HepG2 (cell line): ENCODE data around the gene SLC2A4. TPM values are rescaled to one million over a fixed set of nuclear protein-coding genes. Genes with fewer than 3 reads are reported as not detected.

Experiments used
- ATAC-seq: fragments of 200-7000 bp; cut with Tn5 transposase; 3 replicates; pipeline ENCODE4 v1.9.1; 2020; ENCODE audit warnings: mild to moderate bottlenecking, moderate library complexity
- BruUV-seq: library from RNA; stranded (reverse); fragments of 400-500 nt; replicated peaks from 2 replicates; lab custom pipeline; 2021; lab: Mats Ljungman, UMichigan
- CTCF ChIA-PET: fragments of 300-600 bp; formaldehyde crosslinking; extraction: SDS; loops from one replicate; lab custom pipeline; 2021; ENCODE audit warnings: low total read pairs, inconsistent platforms, low intra/inter-chr PET ratio; lab: Yijun Ruan, JAX
- POLR2A ChIA-PET: fragments of 350-600 bp; sonication (Branson Sonifier 250); formaldehyde crosslinking; loops from one replicate; lab custom pipeline; 2020; ENCODE audit warnings: antibody characterized with exemption, inconsistent platforms; lab: Yijun Ruan, JAX
- DNase-seq: peaks from one replicate; pipeline ENCODE4 v3.0.0-alpha.2; 2015; ENCODE audit warnings: low spot score
- FAIRE-seq: peaks from 3 replicates; lab custom pipeline; 2011; peaks lifted over from hg19 to GRCh38; lab: Jason Lieb, UNC
- H2AFZ ChIP-seq: one replicate; pipeline ENCODE4 v1.6.1; 2011; ENCODE audit warnings: low read length, inconsistent platforms
- H3K27ac ChIP-seq: fragments of 300-600 bp; 3 replicates; pipeline ENCODE4 v1.8.0; 2011; ENCODE audit warnings: mixed run types, mild to moderate bottlenecking, mixed read lengths, low read length, inconsistent platforms; ENCODE audit not compliant: insufficient read depth; ENCODE audit errors: extremely low read length
- H3K27me3 ChIP-seq, 2 experiments: fragments of 200-600 bp in 1 of 2; 2 replicates in 1 of 2; 3 replicates in 1 of 2; pipeline versions ENCODE4 v1.6.0 to v1.8.0; 2011; ENCODE audit warnings: low read length in 2 of 2, mild to moderate bottlenecking in 2 of 2, moderate library complexity in 2 of 2, inconsistent platforms in 1 of 2; ENCODE audit not compliant: insufficient read depth in 2 of 2, control insufficient read depth in 1 of 2
- H3K36me3 ChIP-seq, 2 experiments: fragments of 200-600 bp in 1 of 2; replicated peaks in 1 of 2; 2 replicates in 1 of 2; 3 replicates in 1 of 2; pipeline versions ENCODE4 v1.5.1 to v1.8.0; 2011; ENCODE audit warnings: low read length in 2 of 2, inconsistent platforms in 1 of 2; ENCODE audit not compliant: insufficient read depth in 2 of 2, control insufficient read depth in 1 of 2
- H3K4me1 ChIP-seq: 2 replicates; pipeline ENCODE4 v1.5.1; 2012; ENCODE audit warnings: low read length, inconsistent platforms; ENCODE audit not compliant: insufficient read depth
- H3K4me2 ChIP-seq: 2 replicates; pipeline ENCODE4 v1.6.0; 2011; ENCODE audit warnings: low read depth, low read length, inconsistent platforms
- H3K4me3 ChIP-seq, 3 experiments: fragments of 200-600 bp in 1 of 3; sonication (generic), shearing (Covaris generic) in 1 of 3; replicated peaks in 1 of 3; 2 replicates each; pipeline ENCODE4 v1.5.1; 2011 to 2016; ENCODE audit warnings: low read length in 3 of 3, inconsistent platforms in 2 of 3, low read depth in 2 of 3, mild to moderate bottlenecking in 2 of 3, control low read depth in 1 of 3, mixed read lengths in 1 of 3; ENCODE audit not compliant: insufficient read depth in 1 of 3
- H3K79me2 ChIP-seq: one replicate; pipeline ENCODE4 v1.6.1; 2011; ENCODE audit warnings: low read length, inconsistent platforms; ENCODE audit not compliant: insufficient read depth
- H3K9ac ChIP-seq: 2 replicates; pipeline ENCODE4 v1.6.0; 2011; ENCODE audit warnings: mild to moderate bottlenecking, low read depth, low read length, inconsistent platforms; ENCODE audit not compliant: insufficient read depth
- H3K9me3 ChIP-seq: 2 replicates; pipeline ENCODE4 v1.5.1; 2012; ENCODE audit warnings: mild to moderate bottlenecking, low read length
- H4K20me1 ChIP-seq: 2 replicates; pipeline ENCODE4 v1.6.0; 2011; ENCODE audit warnings: inconsistent platforms, mild to moderate bottlenecking, low read length, moderate library complexity; ENCODE audit not compliant: insufficient read depth
- ATF3 ChIP-seq: sonication (generic); formaldehyde crosslinking; IDR thresholded peaks from 2 replicates; pipeline ENCODE4 v1.4.0; 2020; ENCODE audit warnings: missing genetic modification reagents
- GFI1 ChIP-seq: sonication (generic); formaldehyde crosslinking; IDR thresholded peaks from 2 replicates; pipeline ENCODE4 v1.5.0; 2020; ENCODE audit warnings: missing genetic modification reagents, mild to moderate bottlenecking, borderline replicate concordance
- MAFK ChIP-seq, 2 experiments: IDR thresholded peaks in 1 of 2; conservative IDR thresholded peaks in 1 of 2; 2 replicates each; pipeline ENCODE4 v1.6.1; 2011; ENCODE audit warnings: improper control_type of control experiment in 2 of 2, low read length in 2 of 2
- MIER3 ChIP-seq: IDR thresholded peaks from 2 replicates; pipeline ENCODE4 v1.6.1; 2016; ENCODE audit warnings: missing compliant biosample characterization, borderline replicate concordance
- MYC ChIP-seq: sonication (generic); formaldehyde crosslinking; IDR thresholded peaks from 2 replicates; pipeline ENCODE4 v1.9.0; 2021; ENCODE audit warnings: missing genetic modification reagents, borderline replicate concordance
- SIN3B ChIP-seq: fragments of 150-350 bp; IDR thresholded peaks from 2 replicates; pipeline ENCODE4 v1.6.1; 2014; ENCODE audit warnings: low read length
- ZNF281 ChIP-seq: sonication (generic); formaldehyde crosslinking; IDR thresholded peaks from 2 replicates; pipeline ENCODE4 v1.4.0; 2020; ENCODE audit warnings: missing genetic modification reagents, borderline replicate concordance
- ZNF441 ChIP-seq: sonication (generic); formaldehyde crosslinking; IDR thresholded peaks from 2 replicates; pipeline ENCODE4 v1.7.0; 2021; ENCODE audit warnings: missing genetic modification reagents, borderline replicate concordance
- ZNF557 ChIP-seq: sonication (generic); formaldehyde crosslinking; IDR thresholded peaks from 2 replicates; pipeline ENCODE4 v1.4.0; 2020; ENCODE audit warnings: missing genetic modification reagents
- WGBS: methylation state at CpG from one replicate; pipeline ENCODE4 v1.1.6; 2017; ENCODE audit warnings: low lambda C conversion rate; 5-methylcytosine and 5-hydroxymethylcytosine counted together
- in situ Hi-C: cut with HindIII; loops from 2 replicates; pipeline ENCODE4 v1.10.0; 2017; ENCODE audit warnings: low pct_unique_long_range_greater_than_20kb; ENCODE audit not compliant: extremely low pct_ligation_motif_present
- intact Hi-C: fragments of 100-400 bp; cut with micrococcal nuclease; formaldehyde crosslinking; loops from one replicate; pipeline ENCODE4 v1.10.0; 2022; ENCODE audit not compliant: unreplicated experiment
- polyA plus RNA-seq, 8 experiments: library from polyadenylated mRNA; depleted of rRNA in 3 of 8; stranded (reverse) in 7 of 8; unstranded in 1 of 8; fragments of >200 nt; fragmentation: Illumina TruSeq in 4 of 8; extraction: Trizol in 4 of 8; gene quantifications; 2 replicates each; pipeline versions ENCODE4 v1.2.1 to v1.2.3, GENCODE V29; 2011 to 2016; ENCODE audit warnings: low read depth in 4 of 8, missing spikeins in 1 of 8, mixed read lengths in 1 of 8; ENCODE audit not compliant: insufficient read depth in 1 of 8
- total RNA-seq, 5 experiments: library from RNA; depleted of rRNA; stranded (reverse); fragments of >200 nt; fragmentation: Illumina TruSeq; extraction: Trizol; gene quantifications; 2 replicates each; pipeline ENCODE4 v1.2.3, GENCODE V29; 2016; ENCODE audit warnings: low read depth in 1 of 5
- TF ChIP-seq, protein P1 (sequence below): sonication (generic); formaldehyde crosslinking; IDR thresholded peaks from 2 replicates; pipeline ENCODE4 v1.5.0; 2020; ENCODE audit warnings: mild to moderate bottlenecking, missing genetic modification reagents
- TF ChIP-seq, protein P2 (sequence below): sonication (generic); formaldehyde crosslinking; IDR thresholded peaks from 2 replicates; pipeline ENCODE4 v1.8.0; 2022; ENCODE audit warnings: missing genetic modification reagents, mild to moderate bottlenecking, inconsistent platforms, borderline replicate concordance

SLC2A4 gene
- total and polyA plus RNA-seq, 2 of the 13 experiments (the other 11 are each of a cell fraction or from before 2014, with no cell fraction given), result 4.9 to 5.8 TPM

DNA sequence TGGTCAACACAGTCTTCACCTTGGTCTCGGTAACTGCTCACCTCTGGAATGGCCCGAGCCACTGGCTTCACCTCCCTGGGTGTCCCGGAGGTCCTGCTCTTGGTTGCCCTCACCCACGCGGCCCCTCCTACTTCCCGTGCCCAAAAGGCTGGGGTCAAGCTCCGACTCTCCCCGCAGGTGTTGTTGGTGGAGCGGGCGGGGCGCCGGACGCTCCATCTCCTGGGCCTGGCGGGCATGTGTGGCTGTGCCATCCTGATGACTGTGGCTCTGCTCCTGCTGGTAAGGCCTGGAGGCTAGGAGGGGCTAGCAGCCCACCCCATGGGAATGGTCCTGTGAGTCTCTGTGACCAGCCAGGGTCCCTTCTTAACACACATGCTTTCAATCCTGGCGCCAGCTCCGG, 3.4 kb downstream of the SLC2A4 start:
- no TSS peak for BruUV-seq
- no peak for FAIRE-seq
- POLR2A ChIA-PET, result interaction anchor here (1.4 kb wide), 1 partner anchor 28 kb away, joined by 3 read pairs; no protein-coding TSS in a partner anchor

DNA sequence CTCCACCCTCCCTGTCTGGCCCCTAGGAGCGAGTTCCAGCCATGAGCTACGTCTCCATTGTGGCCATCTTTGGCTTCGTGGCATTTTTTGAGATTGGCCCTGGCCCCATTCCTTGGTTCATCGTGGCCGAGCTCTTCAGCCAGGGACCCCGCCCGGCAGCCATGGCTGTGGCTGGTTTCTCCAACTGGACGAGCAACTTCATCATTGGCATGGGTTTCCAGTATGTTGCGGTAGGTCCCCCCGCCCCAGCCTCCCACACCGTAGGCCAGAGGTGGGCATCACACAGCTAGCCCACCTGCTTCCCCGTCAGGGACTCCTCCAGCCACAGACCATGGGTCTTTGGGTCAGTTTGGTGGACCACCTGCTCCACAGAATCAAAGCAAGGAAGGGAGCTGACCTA, 4.2 kb downstream of the SLC2A4 start:
- Histone ChIP-seq H2AFZ (no peak overlapping the region), H3K27ac (no peak overlapping the region), H3K4me3 (no peak overlapping the region), H3K4me1 (peaks cover 18% of the 10 kb centered on the region), H4K20me1 (no peaks in the 10 kb centered on the region), H3K9ac (no peak overlapping the region), H3K36me3 (peaks cover 8 to 9% of the 10 kb centered on the region in 2 experiments; a peak in 4 of 5 replicates), H3K79me2 (no peaks in the 10 kb centered on the region), H3K27me3 (no peaks in the 10 kb centered on the region), H3K9me3 (no peaks in the 10 kb centered on the region), H3K4me2 (no peak overlapping the region)
- CTCF ChIA-PET, result no interaction called here
- 98% methylated on average over 12 of the region's 12 CpGs for WGBS
- FAIRE-seq (no peak), ATAC-seq (no peak), DNase-seq (no peak)
- in situ Hi-C loops (loop anchor here (10.0 kb wide), 1 partner anchor 241 kb away; the partner anchor contains the start of gene SLC16A11), intact Hi-C loops (no loop called here)
- BruUV-seq, result no TSS peak
- POLR2A ChIA-PET, result no interaction called here
- TF ChIP-seq ZNF557 (CRISPR knock-in tag), result no peak
- no peak for TF ChIP-seq GFI1 (CRISPR knock-in tag)
- TF ChIP-seq ATF3 (CRISPR knock-in tag), result no peak
- TF ChIP-seq, protein P1, sequence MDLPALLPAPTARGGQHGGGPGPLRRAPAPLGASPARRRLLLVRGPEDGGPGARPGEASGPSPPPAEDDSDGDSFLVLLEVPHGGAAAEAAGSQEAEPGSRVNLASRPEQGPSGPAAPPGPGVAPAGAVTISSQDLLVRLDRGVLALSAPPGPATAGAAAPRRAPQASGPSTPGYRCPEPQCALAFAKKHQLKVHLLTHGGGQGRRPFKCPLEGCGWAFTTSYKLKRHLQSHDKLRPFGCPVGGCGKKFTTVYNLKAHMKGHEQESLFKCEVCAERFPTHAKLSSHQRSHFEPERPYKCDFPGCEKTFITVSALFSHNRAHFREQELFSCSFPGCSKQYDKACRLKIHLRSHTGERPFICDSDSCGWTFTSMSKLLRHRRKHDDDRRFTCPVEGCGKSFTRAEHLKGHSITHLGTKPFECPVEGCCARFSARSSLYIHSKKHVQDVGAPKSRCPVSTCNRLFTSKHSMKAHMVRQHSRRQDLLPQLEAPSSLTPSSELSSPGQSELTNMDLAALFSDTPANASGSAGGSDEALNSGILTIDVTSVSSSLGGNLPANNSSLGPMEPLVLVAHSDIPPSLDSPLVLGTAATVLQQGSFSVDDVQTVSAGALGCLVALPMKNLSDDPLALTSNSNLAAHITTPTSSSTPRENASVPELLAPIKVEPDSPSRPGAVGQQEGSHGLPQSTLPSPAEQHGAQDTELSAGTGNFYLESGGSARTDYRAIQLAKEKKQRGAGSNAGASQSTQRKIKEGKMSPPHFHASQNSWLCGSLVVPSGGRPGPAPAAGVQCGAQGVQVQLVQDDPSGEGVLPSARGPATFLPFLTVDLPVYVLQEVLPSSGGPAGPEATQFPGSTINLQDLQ, result no peak
- TF ChIP-seq ZNF281 (CRISPR knock-in tag), result no peak
- no peak for TF ChIP-seq SIN3B
- TF ChIP-seq MAFK (conservative IDR thresholded peaks at IDR 0.05 in 1 of 2, IDR thresholded peaks at IDR 0.05 in 1 of 2; ENCODE audit: low read length in 2 of 2), result no peak

More for the DNA sequence above, 3.4 kb downstream of the SLC2A4 start:
- ATAC-seq (no peak), DNase-seq (no peak)
- Histone ChIP-seq H3K4me2 (no peak overlapping the region), H3K79me2 (no peaks in the 10 kb centered on the region), H2AFZ (no peak overlapping the region), H3K4me1 (peaks cover 26% of the 10 kb centered on the region), H3K27ac (no peak overlapping the region), H3K27me3 (no peaks in the 10 kb centered on the region), H3K9me3 (no peaks in the 10 kb centered on the region), H3K9ac (no peak overlapping the region), H4K20me1 (no peaks in the 10 kb centered on the region), H3K36me3 (peaks cover 8 to 9% of the 10 kb centered on the region in 2 experiments; a peak in 4 of 5 replicates), H3K4me3 (no peak overlapping the region)
- CTCF ChIA-PET, result no interaction called here
- 95% methylated on average over 8 of the region's 16 CpGs for WGBS
- TF ChIP-seq, protein P2, sequence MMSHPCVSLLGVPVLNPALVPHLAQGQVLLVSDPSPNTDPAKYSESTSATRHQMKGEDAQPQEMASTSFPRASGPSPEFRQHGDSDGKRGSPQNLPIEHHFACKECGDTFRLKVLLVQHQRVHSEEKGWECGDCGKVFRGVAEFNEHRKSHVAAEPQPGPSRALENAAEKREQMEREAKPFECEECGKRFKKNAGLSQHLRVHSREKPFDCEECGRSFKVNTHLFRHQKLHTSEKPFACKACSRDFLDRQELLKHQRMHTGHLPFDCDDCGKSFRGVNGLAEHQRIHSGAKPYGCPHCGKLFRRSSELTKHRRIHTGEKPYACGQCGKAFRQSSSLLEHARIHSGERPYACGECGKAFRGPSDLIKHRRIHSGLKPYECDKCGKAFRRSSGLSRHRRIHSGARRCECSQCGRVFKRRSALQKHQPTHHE (CRISPR knock-in tag), result no peak
- TF ChIP-seq ZNF441 (CRISPR knock-in tag), result no peak
- no peak for TF ChIP-seq MIER3 (CRISPR knock-in tag)
- no peak for TF ChIP-seq MYC
- intact Hi-C loops (loop anchor here (5.0 kb wide), 1 partner anchor 43 kb away; the partner anchor contains the start of gene GABARAP), in situ Hi-C loops (loop anchor here (10.0 kb wide), 1 partner anchor 240 kb away; the partner anchor contains the start of gene SLC16A11)
